Peyer's patch (tissue), 4 donors: ENCODE measurements around the gene KASH5. TPM values are rescaled to one million over a fixed set of nuclear protein-coding genes. Genes with fewer than 3 reads are reported as not detected.

Source experiments
- DNase-seq, 3 donors: peaks; one replicate each; pipeline ENCODE4 v3.0.0-alpha.2; 2017 to 2019
- H3K27ac ChIP-seq, 4 donors: fragments of 200-600 bp; sonication (generic); one replicate each; pipeline ENCODE4 v1.5.1; 2016 to 2019
- H3K27me3 ChIP-seq, 2 donors: fragments of 200-600 bp; sonication (generic); one replicate each; pipeline ENCODE4 v1.5.1; 2019
- H3K36me3 ChIP-seq, 3 donors: fragments of 200-600 bp; sonication (generic); one replicate each; pipeline ENCODE4 v1.5.1; 2016 to 2019
- H3K4me1 ChIP-seq, 4 donors: fragments of 200-600 bp; sonication (generic); one replicate each; pipeline ENCODE4 v1.5.1; 2016 to 2019
- H3K4me3 ChIP-seq, 4 donors: fragments of 200-600 bp; sonication (generic); 1 replicate in 3 of 4; 2 replicates in 1 of 4; pipeline ENCODE4 v1.5.1; 2016 to 2019; ENCODE audit warnings: mild to moderate bottlenecking in 1 of 4
- H3K9me3 ChIP-seq, 4 donors: fragments of 200-600 bp; sonication (generic); one replicate each; pipeline ENCODE4 v1.5.1; 2016 to 2019; ENCODE audit warnings: mild to moderate bottlenecking in 1 of 4
- CTCF ChIP-seq, 6 experiments: fragments of 450-650 bp in 4 of 6; fragments of 200-600 bp in 2 of 6; sonication (generic) in 1 of 6; IDR thresholded peaks; one replicate each; pipeline ENCODE4 v1.5.1; 2017 to 2019; ENCODE audit warnings: antibody characterized with exemption in 6 of 6, mild to moderate bottlenecking in 3 of 6, moderate library complexity in 1 of 6
- POLR2A ChIP-seq, 2 donors: fragments of 450-650 bp; IDR thresholded peaks; one replicate each; pipeline ENCODE4 v1.5.1; 2017; ENCODE audit warnings: antibody characterized with exemption in 2 of 2, mild to moderate bottlenecking in 2 of 2, moderate library complexity in 2 of 2
- total RNA-seq, 4 donors: library from RNA; depleted of rRNA; stranded (reverse); fragments of >200 nt; gene quantifications; one replicate each; pipeline ENCODE4 v1.1.0, GENCODE V29; 2016

The KASH5 gene
- total RNA-seq, 4 donors from 2014 or later: not detected

- H3K27ac ChIP-seq: no peak overlapping the region
- no peak for TF ChIP-seq POLR2A (IDR thresholded peaks at IDR 0.05)
- TF ChIP-seq CTCF (IDR thresholded peaks at IDR 0.05): no peak
- no peaks in the 10 kb centered on the region for H3K9me3 ChIP-seq
- H3K27me3 ChIP-seq: no peaks in the 10 kb centered on the region
- H3K4me1 ChIP-seq: no peaks in the 10 kb centered on the region
- DNase-seq: no peak
- H3K36me3 ChIP-seq: no peaks in the 10 kb centered on the region
- H3K4me3 ChIP-seq: no peak overlapping the region
Measured at GRCh38 chr19:49374665-49375434, 13.2 kb upstream of the KASH5 start.

GRCh38 chr19:49378512-49378911 is 9.5 kb upstream of the KASH5 start:
- Histone ChIP-seq H3K4me3 (no peak overlapping the region), H3K27ac (no peak overlapping the region), H3K36me3 (no peaks in the 10 kb centered on the region), H3K9me3 (peaks cover 0 to 14% (median 0%) of the 10 kb centered on the region in 4 donors), H3K27me3 (no peaks in the 10 kb centered on the region), H3K4me1 (no peaks in the 10 kb centered on the region)
- DNase-seq: no peak
- TF ChIP-seq CTCF (IDR thresholded peaks at IDR 0.05) (no peak), POLR2A (IDR thresholded peaks at IDR 0.05) (no peak)

GRCh38 chr19:49380391-49380790 is 7.7 kb upstream of the KASH5 start:
- no peaks in the 10 kb centered on the region for H3K27me3 ChIP-seq
- DNase-seq: no peak
- H3K27ac ChIP-seq: no peak overlapping the region
- peaks cover 0 to 14% (median 0%) of the 10 kb centered on the region in 4 donors for H3K9me3 ChIP-seq
- TF ChIP-seq CTCF (IDR thresholded peaks at IDR 0.05): no peak
- TF ChIP-seq POLR2A (IDR thresholded peaks at IDR 0.05): no peak
- H3K4me1 ChIP-seq: no peaks in the 10 kb centered on the region
- no peaks in the 10 kb centered on the region for H3K36me3 ChIP-seq
- H3K4me3 ChIP-seq: no peak overlapping the region

GRCh38 chr19:49382639-49383038 is 5.4 kb upstream of the KASH5 start:
- no peak for DNase-seq
- H3K27me3 ChIP-seq: no peaks in the 10 kb centered on the region
- no peak for TF ChIP-seq POLR2A (IDR thresholded peaks at IDR 0.05)
- no peak for TF ChIP-seq CTCF (IDR thresholded peaks at IDR 0.05)
- H3K27ac ChIP-seq: no peak overlapping the region
- H3K9me3 ChIP-seq: peaks cover 0 to 14% (median 0%) of the 10 kb centered on the region in 4 donors
- no peaks in the 10 kb centered on the region for H3K36me3 ChIP-seq
- H3K4me3 ChIP-seq: no peak overlapping the region
- H3K4me1 ChIP-seq: no peaks in the 10 kb centered on the region

- Histone ChIP-seq H3K36me3 (no peaks in the 10 kb centered on the region), H3K9me3 (peaks cover 0 to 14% (median 0%) of the 10 kb centered on the region in 4 donors), H3K4me1 (no peaks in the 10 kb centered on the region), H3K27me3 (no peaks in the 10 kb centered on the region), H3K27ac (no peak overlapping the region), H3K4me3 (no peak overlapping the region)
- DNase-seq: no peak
- TF ChIP-seq CTCF (IDR thresholded peaks at IDR 0.05): no peak
- no peak for TF ChIP-seq POLR2A (IDR thresholded peaks at IDR 0.05)
Measured at GRCh38 chr19:49383599-49383998, 4.5 kb upstream of the KASH5 start.
